GM19467 (cell line): ENCODE data around the gene ATF7.
"Not testable (repeated sequence)": the region's sequence is repeated elsewhere in the genome, so short reads cannot be mapped to it uniquely, and the experiment has no call there.

Experiments
- ATAC-seq: cut with Tn5 transposase; IDR thresholded peaks from one replicate; pipeline ENCODE4 v1.9.1; 2021; ENCODE audit warnings: mild to moderate bottlenecking, moderate library complexity; ENCODE audit not compliant: unreplicated experiment

ATF7 gene

GRCh38 chr12:53485955-53486735 is 140.0 kb downstream of the ATF7 start:
- no peak for ATAC-seq

GRCh38 chr12:53484686-53485575 is 141.3 kb downstream of the ATF7 start:
- ATAC-seq: no peak

- ATAC-seq: no peak
Measured at GRCh38 chr12:53483979-53484377, 142.2 kb downstream of the ATF7 start.

GRCh38 chr12:53483225-53483978 is 142.8 kb downstream of the ATF7 start:
- no peak for ATAC-seq

GRCh38 chr12:53482626-53483168 is 143.5 kb downstream of the ATF7 start:
- no peak for ATAC-seq

GRCh38 chr12:53481939-53482586 is 144.1 kb downstream of the ATF7 start:
- no peak for ATAC-seq

GRCh38 chr12:53481458-53481857 is 144.7 kb downstream of the ATF7 start:
- not testable (repeated sequence) for ATAC-seq

- no peak for ATAC-seq
Measured at GRCh38 chr12:53480491-53481442, 145.4 kb downstream of the ATF7 start.

- no peak for ATAC-seq
Measured at GRCh38 chr12:53479331-53479730, 146.9 kb downstream of the ATF7 start.

- no peak for ATAC-seq
Measured at GRCh38 chr12:53478865-53479264, 147.3 kb downstream of the ATF7 start.

GRCh38 chr12:53476769-53477209 is 149.4 kb downstream of the ATF7 start:
- no peak for ATAC-seq

GRCh38 chr12:53474819-53475218 is 151.4 kb downstream of the ATF7 start:
- ATAC-seq: no peak

GRCh38 chr12:53474077-53474476 is 152.1 kb downstream of the ATF7 start:
- no peak for ATAC-seq

- ATAC-seq: no peak
Measured at GRCh38 chr12:53472056-53472582, 154.1 kb downstream of the ATF7 start.

GRCh38 chr12:53468282-53468681 is 157.9 kb downstream of the ATF7 start:
- no peak for ATAC-seq

- no peak for ATAC-seq
Measured at GRCh38 chr12:53467880-53468279, 158.3 kb downstream of the ATF7 start.

- ATAC-seq: no peak
Measured at GRCh38 chr12:53467082-53467481, 159.1 kb downstream of the ATF7 start.

GRCh38 chr12:53466640-53467039 is 159.5 kb downstream of the ATF7 start:
- ATAC-seq: no peak

- ATAC-seq: no peak
Measured at GRCh38 chr12:53465679-53466078, 160.5 kb downstream of the ATF7 start.
